GM12892 (cell line): ENCODE data around the gene GTF3C1.

Source experiments
- DNase-seq: peaks from one replicate; pipeline ENCODE4 v3.0.0; 2011; ENCODE audit not compliant: insufficient read length
- FAIRE-seq: peaks from 2 replicates; lab custom pipeline; 2011; peaks lifted over from hg19 to GRCh38; lab: Jason Lieb, UNC
- POLR2A ChIP-seq: IDR thresholded peaks from 2 replicates; pipeline ENCODE4 v1.6.1; 2011; ENCODE audit warnings: low read depth, low read length, control low read depth
- POLR2AphosphoS5 ChIP-seq: IDR thresholded peaks from 2 replicates; pipeline ENCODE4 v1.6.1; 2011; ENCODE audit warnings: low read depth, low read length, control low read depth
- TAF1 ChIP-seq: IDR thresholded peaks from 2 replicates; pipeline ENCODE4 v1.6.1; 2011; ENCODE audit warnings: low read depth, mild to moderate bottlenecking, control low read depth, low read length, borderline replicate concordance

GTF3C1 gene

GRCh38 chr16:27514806-27515205 is 34.9 kb downstream of the GTF3C1 start:
- DNase-seq (no peak), FAIRE-seq (no peak)
- TF ChIP-seq POLR2AphosphoS5 (no peak), POLR2A (no peak), TAF1 (no peak)

- DNase-seq (no peak), FAIRE-seq (no peak)
- TF ChIP-seq TAF1 (no peak), POLR2A (no peak), POLR2AphosphoS5 (no peak)
Observed at GRCh38 chr16:27511657-27512448, 37.9 kb downstream of the GTF3C1 start.

GRCh38 chr16:27508476-27508875 is 41.2 kb downstream of the GTF3C1 start:
- TF ChIP-seq POLR2AphosphoS5: no peak
- no peak for TF ChIP-seq POLR2A
- no peak for TF ChIP-seq TAF1
- FAIRE-seq (no peak), DNase-seq (no peak)

- TF ChIP-seq POLR2A: no peak
- no peak for TF ChIP-seq TAF1
- no peak for TF ChIP-seq POLR2AphosphoS5
- no peak for FAIRE-seq
- DNase-seq: no peak
Observed at GRCh38 chr16:27506771-27507170, 42.9 kb downstream of the GTF3C1 start.

DNA sequence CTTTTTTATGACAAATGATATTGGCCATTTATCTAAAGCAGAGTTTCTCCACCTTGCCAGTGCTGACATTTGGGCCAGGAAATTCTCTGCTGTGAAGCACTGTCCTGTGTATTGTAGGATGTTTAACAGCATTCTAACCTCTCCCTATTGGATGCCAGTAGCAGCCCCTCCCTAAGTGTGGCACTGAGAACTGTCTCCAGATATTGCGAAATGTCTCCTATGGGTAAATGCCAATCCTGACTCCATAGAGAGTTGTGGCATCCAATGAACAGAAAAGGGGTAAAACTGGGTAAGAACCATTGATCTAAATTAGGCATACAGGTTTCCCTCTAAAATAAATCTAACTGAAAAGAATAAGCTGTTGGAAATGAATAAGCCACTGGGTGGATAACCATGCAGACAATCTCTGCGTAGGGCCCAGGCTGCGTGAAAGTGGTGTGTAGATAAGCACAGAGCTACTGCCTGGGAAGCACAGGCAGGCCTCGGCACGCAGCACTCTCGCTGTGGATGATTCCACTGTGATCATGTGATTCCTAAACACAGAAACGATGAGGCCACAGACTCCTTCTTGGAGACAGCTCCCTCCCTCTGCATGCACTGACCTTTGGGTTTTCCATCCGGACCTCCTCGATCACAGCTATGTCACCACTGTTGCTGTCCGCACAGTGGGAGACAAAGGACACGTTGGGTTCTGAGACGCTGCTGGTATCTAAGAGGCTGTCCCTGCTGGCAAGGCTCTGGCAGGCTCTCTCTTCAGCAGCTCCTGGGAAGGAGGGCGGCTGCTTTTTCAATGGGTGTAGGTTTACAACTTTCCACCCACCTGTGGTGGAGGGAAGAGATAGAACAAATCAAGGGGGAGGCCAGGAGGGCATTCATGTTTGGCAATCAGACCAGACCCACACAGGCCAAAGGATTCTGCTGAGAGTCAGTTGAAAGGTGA is 44.1 kb downstream of the GTF3C1 start:
- FAIRE-seq (no peak), DNase-seq (no peak)
- TF ChIP-seq POLR2A (no peak), POLR2AphosphoS5 (no peak), TAF1 (no peak)

- FAIRE-seq: no peak
- TF ChIP-seq TAF1: no peak
- no peak for TF ChIP-seq POLR2A
- TF ChIP-seq POLR2AphosphoS5: no peak
- DNase-seq: no peak
Observed at GRCh38 chr16:27503662-27504061, 46.1 kb downstream of the GTF3C1 start.

- TF ChIP-seq POLR2A (no peak), TAF1 (no peak), POLR2AphosphoS5 (no peak)
- FAIRE-seq (no peak), DNase-seq (no peak)
Observed at GRCh38 chr16:27500801-27501200, 48.9 kb downstream of the GTF3C1 start.

DNA sequence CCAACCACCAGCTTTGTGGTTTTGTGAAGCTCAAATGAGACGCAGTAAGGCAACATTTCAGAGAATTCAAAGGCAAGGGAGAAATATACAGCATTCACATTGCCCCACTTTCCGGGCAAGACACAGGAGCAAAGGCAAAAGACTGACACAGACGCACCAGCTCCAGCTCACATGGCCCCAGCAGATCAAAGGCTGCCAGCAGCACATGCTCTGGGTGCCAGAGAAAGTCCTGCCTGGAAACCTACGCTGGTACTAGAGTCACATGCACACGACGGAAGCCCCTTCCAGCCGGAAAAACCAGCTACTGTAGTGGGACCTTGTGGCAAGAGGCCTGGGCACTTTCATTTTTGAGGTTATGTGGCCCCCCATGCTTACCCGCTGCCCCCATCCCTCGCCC is 50.1 kb downstream of the GTF3C1 start:
- DNase-seq: no peak
- TF ChIP-seq POLR2AphosphoS5 (no peak), TAF1 (no peak), POLR2A (no peak)
- no peak for FAIRE-seq

DNA sequence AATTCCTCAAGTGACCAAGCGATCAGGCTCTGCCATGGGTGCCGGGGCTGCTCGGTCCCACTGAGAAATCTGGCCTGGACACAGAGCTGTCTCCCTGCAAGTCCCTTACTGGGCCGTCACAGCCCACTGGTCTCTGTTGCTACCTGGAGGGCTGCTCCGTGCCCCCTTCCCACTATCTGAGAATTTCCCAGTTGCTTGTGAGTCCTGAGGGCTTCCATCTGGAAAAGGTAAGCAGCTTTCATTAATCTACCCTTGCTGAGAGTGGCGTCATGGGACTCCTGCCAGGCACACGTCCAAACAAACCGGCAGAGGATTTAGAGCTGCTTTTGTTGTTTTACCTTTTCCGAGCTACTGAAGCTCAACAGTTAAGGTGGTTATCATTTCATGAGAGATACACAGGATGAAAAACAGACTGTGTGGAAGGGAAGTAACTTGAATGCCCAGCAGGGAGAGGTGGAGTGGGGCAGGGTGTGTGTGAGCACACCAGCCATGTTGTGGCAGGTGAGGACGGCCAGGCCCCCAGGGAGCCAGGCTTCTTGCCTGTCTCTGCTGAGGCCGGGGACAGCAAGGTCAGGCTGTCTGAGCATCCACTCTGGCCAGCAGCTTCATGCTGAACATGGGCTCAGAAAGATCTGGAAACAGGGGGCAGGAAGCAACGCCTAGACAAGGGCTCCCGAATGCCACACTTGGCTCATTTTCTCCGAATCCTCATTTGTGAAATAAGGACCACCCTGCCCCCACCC is 50.6 kb downstream of the GTF3C1 start:
- DNase-seq: no peak
- TF ChIP-seq POLR2A (no peak), TAF1 (no peak), POLR2AphosphoS5 (no peak)
- no peak for FAIRE-seq

DNA sequence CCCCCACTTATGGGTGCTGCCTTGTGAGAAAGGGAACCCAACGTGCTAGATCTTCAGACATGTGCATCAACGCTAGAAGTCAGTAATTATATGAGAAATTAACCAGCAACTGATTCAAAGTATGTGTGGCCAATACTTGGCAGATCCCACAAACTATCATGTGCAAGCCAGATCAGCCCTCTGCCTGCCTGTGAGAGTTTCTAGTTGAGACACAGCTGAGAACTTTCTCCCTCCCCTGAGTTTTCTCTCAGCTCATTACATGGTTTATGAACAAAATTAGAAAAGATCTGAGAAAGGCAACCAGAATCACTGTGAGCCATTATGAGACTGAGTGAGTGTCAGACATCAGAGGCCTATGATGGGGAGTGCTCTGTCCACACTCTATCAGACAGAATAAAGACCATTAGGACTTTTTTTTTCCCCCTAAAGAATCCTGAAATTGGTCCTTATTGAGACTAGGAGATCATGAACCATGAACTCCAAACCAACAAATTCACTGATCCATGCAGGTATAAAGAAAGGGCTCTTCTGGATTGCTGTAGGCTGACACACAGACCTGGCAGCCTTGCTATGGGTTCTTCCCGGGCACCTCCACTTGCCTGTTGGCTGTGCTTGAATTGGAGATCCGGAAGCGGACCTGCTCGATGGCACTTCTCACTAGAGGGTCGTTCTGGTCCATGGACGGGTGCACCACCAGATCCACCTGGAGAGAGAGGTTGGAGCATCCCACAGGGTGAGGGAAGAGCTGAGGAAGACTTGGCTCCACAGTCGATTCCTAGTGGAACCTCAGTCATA is 51.5 kb downstream of the GTF3C1 start:
- TF ChIP-seq TAF1: no peak
- no peak for TF ChIP-seq POLR2A
- TF ChIP-seq POLR2AphosphoS5: no peak
- FAIRE-seq (no peak), DNase-seq (no peak)
